HEK293 (cell line): ENCODE data around the gene WDR17.

Experiments
- CTCF ChIA-PET: fragments of 350-600 bp; formaldehyde crosslinking; extraction: SDS; loops from one replicate; lab custom pipeline; 2021; ENCODE audit warnings: antibody characterized with exemption; lab: Yijun Ruan, JAX
- POLR2A ChIA-PET: fragments of 300-600 bp; formaldehyde crosslinking; extraction: SDS; loops from one replicate; lab custom pipeline; 2020; ENCODE audit warnings: antibody characterized with exemption, inconsistent platforms; lab: Yijun Ruan, JAX
- H3K27ac ChIP-seq: fragments of 200-500 bp; sonication (Bioruptor generic); 2 replicates; pipeline ENCODE4 v1.5.1; 2014; ENCODE audit warnings: low read depth, low read length, control low read depth, inconsistent platforms; ENCODE audit errors: extremely low read depth
- H3K36me3 ChIP-seq, 2 experiments: fragments of 200-500 bp in 1 of 2; sonication (Bioruptor generic) in 1 of 2; 1 replicate in 1 of 2; 2 replicates in 1 of 2; pipeline ENCODE4 v1.5.1; 2014 to 2017; ENCODE audit warnings: inconsistent platforms in 2 of 2, low read length in 2 of 2; ENCODE audit not compliant: control insufficient read depth in 2 of 2, insufficient read depth in 1 of 2
- H3K4me1 ChIP-seq: fragments of 200-500 bp; sonication (Bioruptor generic); 2 replicates; pipeline ENCODE4 v1.5.1; 2014; ENCODE audit warnings: mild to moderate bottlenecking, low read length, inconsistent platforms; ENCODE audit not compliant: control insufficient read depth, insufficient read depth
- H3K4me3 ChIP-seq: 2 replicates; pipeline ENCODE4 v1.5.1; 2011; ENCODE audit warnings: low read depth, mild to moderate bottlenecking, control low read depth, low read length, moderate library complexity
- H3K9me3 ChIP-seq: fragments of 200-500 bp; sonication (Bioruptor generic); 2 replicates; pipeline ENCODE4 v1.5.1; 2014; ENCODE audit warnings: low read depth, low read length, inconsistent platforms; ENCODE audit not compliant: control insufficient read depth, insufficient read depth
- BCL11A ChIP-seq: fragments of 450-650 bp; formaldehyde crosslinking; IDR thresholded peaks from 2 replicates; pipeline ENCODE4 v1.5.1; 2016; ENCODE audit warnings: low read depth, missing biosample characterization, missing genetic modification characterization
- GLI4 ChIP-seq: fragments of 450-650 bp; formaldehyde crosslinking; IDR thresholded peaks from 2 replicates; pipeline ENCODE4 v1.5.1; 2016; ENCODE audit warnings: missing biosample characterization, missing genetic modification characterization
- GLIS1 ChIP-seq: fragments of 450-650 bp; formaldehyde crosslinking; IDR thresholded peaks from 2 replicates; pipeline ENCODE4 v1.5.1; 2016; ENCODE audit warnings: missing biosample characterization, missing genetic modification characterization
- KLF10 ChIP-seq: fragments of 450-650 bp; IDR thresholded peaks from 2 replicates; pipeline ENCODE4 v1.5.1; 2018; ENCODE audit warnings: missing biosample characterization, mild to moderate bottlenecking, missing genetic modification characterization
- KLF16 ChIP-seq: fragments of 450-650 bp; formaldehyde crosslinking; IDR thresholded peaks from 2 replicates; pipeline ENCODE4 v1.5.1; 2017; ENCODE audit warnings: missing biosample characterization, missing genetic modification characterization
- SP3 ChIP-seq: fragments of 450-650 bp; formaldehyde crosslinking; IDR thresholded peaks from 2 replicates; pipeline ENCODE4 v1.5.1; 2016; ENCODE audit warnings: missing biosample characterization, missing genetic modification characterization
- ZBTB17 ChIP-seq: fragments of 450-650 bp; formaldehyde crosslinking; IDR thresholded peaks from 2 replicates; pipeline ENCODE4 v1.5.1; 2016; ENCODE audit warnings: missing biosample characterization, missing genetic modification characterization
- ZBTB8A ChIP-seq: fragments of 450-650 bp; formaldehyde crosslinking; IDR thresholded peaks from 2 replicates; pipeline ENCODE4 v1.5.1; 2016; ENCODE audit warnings: missing biosample characterization, missing genetic modification characterization
- ZNF10 ChIP-seq: fragments of 450-650 bp; formaldehyde crosslinking; IDR thresholded peaks from 2 replicates; pipeline ENCODE4 v1.5.1; 2017; ENCODE audit warnings: missing biosample characterization, missing genetic modification characterization
- ZNF223 ChIP-seq: fragments of 450-650 bp; formaldehyde crosslinking; IDR thresholded peaks from 2 replicates; pipeline ENCODE4 v1.5.1; 2016; ENCODE audit warnings: missing biosample characterization, missing genetic modification characterization
- ZNF521 ChIP-seq: fragments of 450-650 bp; formaldehyde crosslinking; IDR thresholded peaks from 2 replicates; pipeline ENCODE4 v1.5.1; 2017; ENCODE audit warnings: missing biosample characterization, mild to moderate bottlenecking, missing genetic modification characterization
- ZNF585B ChIP-seq: fragments of 450-650 bp; formaldehyde crosslinking; IDR thresholded peaks from 2 replicates; pipeline ENCODE4 v1.5.1; 2016; ENCODE audit warnings: missing biosample characterization, missing genetic modification characterization
- ZNF610 ChIP-seq: fragments of 450-650 bp; formaldehyde crosslinking; IDR thresholded peaks from 2 replicates; pipeline ENCODE4 v1.5.1; 2016; ENCODE audit warnings: missing biosample characterization, missing genetic modification characterization, borderline replicate concordance
- ZNF670 ChIP-seq: fragments of 450-650 bp; formaldehyde crosslinking; IDR thresholded peaks from 2 replicates; pipeline ENCODE4 v1.5.1; 2016; ENCODE audit warnings: missing biosample characterization, missing genetic modification characterization, low read depth
- ZNF677 ChIP-seq: fragments of 450-650 bp; IDR thresholded peaks from 2 replicates; pipeline ENCODE4 v1.5.0; 2018; ENCODE audit warnings: missing biosample characterization, mild to moderate bottlenecking, missing genetic modification characterization, moderate library complexity
- ZNF701 ChIP-seq: fragments of 450-650 bp; formaldehyde crosslinking; IDR thresholded peaks from 2 replicates; pipeline ENCODE4 v1.5.1; 2016; ENCODE audit warnings: missing biosample characterization, missing genetic modification characterization
- ZNF843 ChIP-seq: fragments of 450-650 bp; formaldehyde crosslinking; IDR thresholded peaks from 2 replicates; pipeline ENCODE4 v1.5.1; 2016; ENCODE audit warnings: missing biosample characterization, missing genetic modification characterization
- TF ChIP-seq, protein P1 (sequence below): fragments of 450-650 bp; formaldehyde crosslinking; IDR thresholded peaks from 2 replicates; pipeline ENCODE4 v1.5.1; 2017; ENCODE audit warnings: missing biosample characterization, missing genetic modification characterization
- TF ChIP-seq, protein P2 (sequence below): fragments of 450-650 bp; formaldehyde crosslinking; IDR thresholded peaks from 2 replicates; pipeline ENCODE4 v1.5.1; 2016; ENCODE audit warnings: missing biosample characterization, missing genetic modification characterization
- TF ChIP-seq, protein P3 (sequence below): fragments of 450-650 bp; formaldehyde crosslinking; conservative IDR thresholded peaks from 2 replicates; pipeline ENCODE4 v1.5.1; 2016; ENCODE audit warnings: low read depth, missing biosample characterization, missing genetic modification characterization
- TF ChIP-seq, protein P4 (sequence below): fragments of 450-650 bp; formaldehyde crosslinking; IDR thresholded peaks from 2 replicates; pipeline ENCODE4 v1.5.1; 2016; ENCODE audit warnings: missing biosample characterization, missing genetic modification characterization
- TF ChIP-seq, protein P5 (sequence below): fragments of 450-650 bp; formaldehyde crosslinking; IDR thresholded peaks from 2 replicates; pipeline ENCODE4 v1.5.1; 2016; ENCODE audit warnings: missing biosample characterization, missing genetic modification characterization, borderline replicate concordance

WDR17 gene

DNA sequence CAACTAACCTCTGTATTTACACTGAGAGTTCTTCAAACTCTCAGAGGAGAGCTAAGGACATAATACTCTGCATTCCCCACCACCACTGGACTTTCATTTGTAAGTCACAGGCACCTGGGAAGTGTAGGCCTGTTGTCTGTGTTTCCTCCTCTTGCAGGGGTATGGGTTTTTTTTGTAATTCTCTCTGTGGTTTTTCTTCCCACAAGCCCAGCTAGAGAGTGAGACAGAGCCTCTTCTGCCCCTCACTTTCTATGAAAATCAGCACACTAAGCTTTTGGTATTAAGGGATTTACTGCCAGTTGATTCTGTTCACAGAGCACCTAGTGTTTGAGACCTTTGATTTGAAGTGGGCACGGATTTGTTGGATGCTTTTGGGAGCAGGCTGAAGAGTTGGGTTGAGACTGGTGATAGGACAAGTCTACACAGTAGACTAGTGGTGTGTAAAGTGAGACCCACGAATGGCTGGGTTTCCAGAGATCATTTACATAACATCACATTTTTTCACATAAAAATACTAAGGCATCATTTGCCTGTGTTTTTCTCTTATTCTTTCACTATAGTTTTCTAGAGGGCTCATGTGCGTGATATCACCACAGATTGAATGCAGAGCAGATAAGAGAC, 28.9 kb upstream of the WDR17 start:
- H3K27ac ChIP-seq: no peak overlapping the region
- TF ChIP-seq SP3 (no peak), KLF10 (no peak), KLF16 (no peak), ZNF610 (tag by site-specific recombination) (no peak), ZNF670 (no peak), GLIS1 (tag by site-specific recombination) (no peak), ZNF677 (tag by site-specific recombination) (no peak), ZNF223 (tag by site-specific recombination) (no peak), ZNF521 (tag by site-specific recombination) (no peak), ZBTB8A (tag by site-specific recombination) (no peak)
- TF ChIP-seq, protein P1, sequence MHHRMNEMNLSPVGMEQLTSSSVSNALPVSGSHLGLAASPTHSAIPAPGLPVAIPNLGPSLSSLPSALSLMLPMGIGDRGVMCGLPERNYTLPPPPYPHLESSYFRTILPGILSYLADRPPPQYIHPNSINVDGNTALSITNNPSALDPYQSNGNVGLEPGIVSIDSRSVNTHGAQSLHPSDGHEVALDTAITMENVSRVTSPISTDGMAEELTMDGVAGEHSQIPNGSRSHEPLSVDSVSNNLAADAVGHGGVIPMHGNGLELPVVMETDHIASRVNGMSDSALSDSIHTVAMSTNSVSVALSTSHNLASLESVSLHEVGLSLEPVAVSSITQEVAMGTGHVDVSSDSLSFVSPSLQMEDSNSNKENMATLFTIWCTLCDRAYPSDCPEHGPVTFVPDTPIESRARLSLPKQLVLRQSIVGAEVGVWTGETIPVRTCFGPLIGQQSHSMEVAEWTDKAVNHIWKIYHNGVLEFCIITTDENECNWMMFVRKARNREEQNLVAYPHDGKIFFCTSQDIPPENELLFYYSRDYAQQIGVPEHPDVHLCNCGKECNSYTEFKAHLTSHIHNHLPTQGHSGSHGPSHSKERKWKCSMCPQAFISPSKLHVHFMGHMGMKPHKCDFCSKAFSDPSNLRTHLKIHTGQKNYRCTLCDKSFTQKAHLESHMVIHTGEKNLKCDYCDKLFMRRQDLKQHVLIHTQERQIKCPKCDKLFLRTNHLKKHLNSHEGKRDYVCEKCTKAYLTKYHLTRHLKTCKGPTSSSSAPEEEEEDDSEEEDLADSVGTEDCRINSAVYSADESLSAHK: no peak
- TF ChIP-seq, protein P2, sequence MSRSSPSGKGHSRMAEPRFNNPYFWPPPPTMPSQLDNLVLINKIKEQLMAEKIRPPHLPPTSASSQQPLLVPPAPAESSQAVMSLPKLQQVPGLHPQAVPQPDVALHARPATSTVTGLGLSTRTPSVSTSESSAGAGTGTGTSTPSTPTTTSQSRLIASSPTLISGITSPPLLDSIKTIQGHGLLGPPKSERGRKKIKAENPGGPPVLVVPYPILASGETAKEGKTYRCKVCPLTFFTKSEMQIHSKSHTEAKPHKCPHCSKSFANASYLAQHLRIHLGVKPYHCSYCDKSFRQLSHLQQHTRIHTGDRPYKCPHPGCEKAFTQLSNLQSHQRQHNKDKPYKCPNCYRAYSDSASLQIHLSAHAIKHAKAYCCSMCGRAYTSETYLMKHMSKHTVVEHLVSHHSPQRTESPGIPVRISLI (tag by site-specific recombination): no peak
- ChIA-PET POLR2A (no interaction called here), CTCF (interaction anchor here (0.7 to 2.6 kb wide), 2 partner anchors 88 to 304 kb away, joined by 3 to 18 read pairs; no protein-coding TSS in a partner anchor)
- no peak overlapping the region for H3K4me3 ChIP-seq
- no peaks in the 10 kb centered on the region for H3K36me3 ChIP-seq
- no peaks in the 10 kb centered on the region for H3K4me1 ChIP-seq
- no peaks in the 10 kb centered on the region for H3K9me3 ChIP-seq

DNA sequence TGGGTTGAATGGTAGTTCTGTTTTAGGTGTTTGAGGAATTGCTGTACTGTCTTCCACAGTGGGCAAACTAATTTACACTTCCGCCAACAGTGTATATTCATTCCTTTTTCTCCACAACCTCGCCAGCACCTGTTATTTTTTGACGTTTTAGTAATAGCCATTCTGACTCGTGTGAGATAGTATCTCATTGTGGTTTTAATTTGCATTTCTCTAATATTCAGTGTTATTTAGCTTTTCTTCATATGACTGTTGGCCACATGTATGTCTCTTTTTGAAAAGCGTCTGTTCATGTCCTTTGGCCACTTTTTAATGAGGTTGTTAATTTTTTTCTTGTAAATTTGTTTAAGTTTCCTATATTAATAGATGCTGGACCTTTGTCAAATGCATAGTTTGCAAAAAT, 26.9 kb upstream of the WDR17 start:
- H3K9me3 ChIP-seq: no peaks in the 10 kb centered on the region
- POLR2A ChIA-PET: no interaction called here
- no peaks in the 10 kb centered on the region for H3K4me1 ChIP-seq
- no peak overlapping the region for H3K4me3 ChIP-seq
- H3K27ac ChIP-seq: no peak overlapping the region
- CTCF ChIA-PET: interaction anchor here (0.6 kb wide), 1 partner anchor 302 kb away, joined by 3 read pairs; no protein-coding TSS in a partner anchor
- H3K36me3 ChIP-seq: no peaks in the 10 kb centered on the region
- TF ChIP-seq ZNF610 (tag by site-specific recombination): no peak
- no peak for TF ChIP-seq GLI4 (tag by site-specific recombination)
- no peak for TF ChIP-seq ZNF843
- TF ChIP-seq BCL11A: no peak
- TF ChIP-seq ZNF701 (tag by site-specific recombination): no peak
- TF ChIP-seq ZNF10 (tag by site-specific recombination): no peak
- TF ChIP-seq, protein P3, sequence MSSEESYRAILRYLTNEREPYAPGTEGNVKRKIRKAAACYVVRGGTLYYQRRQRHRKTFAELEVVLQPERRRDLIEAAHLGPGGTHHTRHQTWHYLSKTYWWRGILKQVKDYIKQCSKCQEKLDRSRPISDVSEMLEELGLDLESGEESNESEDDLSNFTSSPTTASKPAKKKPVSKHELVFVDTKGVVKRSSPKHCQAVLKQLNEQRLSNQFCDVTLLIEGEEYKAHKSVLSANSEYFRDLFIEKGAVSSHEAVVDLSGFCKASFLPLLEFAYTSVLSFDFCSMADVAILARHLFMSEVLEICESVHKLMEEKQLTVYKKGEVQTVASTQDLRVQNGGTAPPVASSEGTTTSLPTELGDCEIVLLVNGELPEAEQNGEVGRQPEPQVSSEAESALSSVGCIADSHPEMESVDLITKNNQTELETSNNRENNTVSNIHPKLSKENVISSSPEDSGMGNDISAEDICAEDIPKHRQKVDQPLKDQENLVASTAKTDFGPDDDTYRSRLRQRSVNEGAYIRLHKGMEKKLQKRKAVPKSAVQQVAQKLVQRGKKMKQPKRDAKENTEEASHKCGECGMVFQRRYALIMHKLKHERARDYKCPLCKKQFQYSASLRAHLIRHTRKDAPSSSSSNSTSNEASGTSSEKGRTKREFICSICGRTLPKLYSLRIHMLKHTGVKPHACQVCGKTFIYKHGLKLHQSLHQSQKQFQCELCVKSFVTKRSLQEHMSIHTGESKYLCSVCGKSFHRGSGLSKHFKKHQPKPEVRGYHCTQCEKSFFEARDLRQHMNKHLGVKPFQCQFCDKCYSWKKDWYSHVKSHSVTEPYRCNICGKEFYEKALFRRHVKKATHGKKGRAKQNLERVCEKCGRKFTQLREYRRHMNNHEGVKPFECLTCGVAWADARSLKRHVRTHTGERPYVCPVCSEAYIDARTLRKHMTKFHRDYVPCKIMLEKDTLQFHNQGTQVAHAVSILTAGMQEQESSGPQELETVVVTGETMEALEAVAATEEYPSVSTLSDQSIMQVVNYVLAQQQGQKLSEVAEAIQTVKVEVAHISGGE: no peak
- TF ChIP-seq, protein P4, sequence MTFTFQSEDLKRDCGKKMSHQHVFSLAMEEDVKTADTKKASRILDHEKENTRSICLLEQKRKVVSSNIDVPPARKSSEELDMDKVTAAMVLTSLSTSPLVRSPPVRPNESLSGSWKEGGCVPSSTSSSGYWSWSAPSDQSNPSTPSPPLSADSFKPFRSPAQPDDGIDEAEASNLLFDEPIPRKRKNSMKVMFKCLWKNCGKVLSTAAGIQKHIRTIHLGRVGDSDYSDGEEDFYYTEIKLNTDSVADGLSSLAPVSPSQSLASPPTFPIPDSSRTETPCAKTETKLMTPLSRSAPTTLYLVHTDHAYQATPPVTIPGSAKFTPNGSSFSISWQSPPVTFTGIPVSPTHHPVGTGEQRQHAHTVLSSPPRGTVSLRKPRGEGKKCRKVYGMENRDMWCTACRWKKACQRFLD (tag by site-specific recombination): no peak
- TF ChIP-seq, protein P5, sequence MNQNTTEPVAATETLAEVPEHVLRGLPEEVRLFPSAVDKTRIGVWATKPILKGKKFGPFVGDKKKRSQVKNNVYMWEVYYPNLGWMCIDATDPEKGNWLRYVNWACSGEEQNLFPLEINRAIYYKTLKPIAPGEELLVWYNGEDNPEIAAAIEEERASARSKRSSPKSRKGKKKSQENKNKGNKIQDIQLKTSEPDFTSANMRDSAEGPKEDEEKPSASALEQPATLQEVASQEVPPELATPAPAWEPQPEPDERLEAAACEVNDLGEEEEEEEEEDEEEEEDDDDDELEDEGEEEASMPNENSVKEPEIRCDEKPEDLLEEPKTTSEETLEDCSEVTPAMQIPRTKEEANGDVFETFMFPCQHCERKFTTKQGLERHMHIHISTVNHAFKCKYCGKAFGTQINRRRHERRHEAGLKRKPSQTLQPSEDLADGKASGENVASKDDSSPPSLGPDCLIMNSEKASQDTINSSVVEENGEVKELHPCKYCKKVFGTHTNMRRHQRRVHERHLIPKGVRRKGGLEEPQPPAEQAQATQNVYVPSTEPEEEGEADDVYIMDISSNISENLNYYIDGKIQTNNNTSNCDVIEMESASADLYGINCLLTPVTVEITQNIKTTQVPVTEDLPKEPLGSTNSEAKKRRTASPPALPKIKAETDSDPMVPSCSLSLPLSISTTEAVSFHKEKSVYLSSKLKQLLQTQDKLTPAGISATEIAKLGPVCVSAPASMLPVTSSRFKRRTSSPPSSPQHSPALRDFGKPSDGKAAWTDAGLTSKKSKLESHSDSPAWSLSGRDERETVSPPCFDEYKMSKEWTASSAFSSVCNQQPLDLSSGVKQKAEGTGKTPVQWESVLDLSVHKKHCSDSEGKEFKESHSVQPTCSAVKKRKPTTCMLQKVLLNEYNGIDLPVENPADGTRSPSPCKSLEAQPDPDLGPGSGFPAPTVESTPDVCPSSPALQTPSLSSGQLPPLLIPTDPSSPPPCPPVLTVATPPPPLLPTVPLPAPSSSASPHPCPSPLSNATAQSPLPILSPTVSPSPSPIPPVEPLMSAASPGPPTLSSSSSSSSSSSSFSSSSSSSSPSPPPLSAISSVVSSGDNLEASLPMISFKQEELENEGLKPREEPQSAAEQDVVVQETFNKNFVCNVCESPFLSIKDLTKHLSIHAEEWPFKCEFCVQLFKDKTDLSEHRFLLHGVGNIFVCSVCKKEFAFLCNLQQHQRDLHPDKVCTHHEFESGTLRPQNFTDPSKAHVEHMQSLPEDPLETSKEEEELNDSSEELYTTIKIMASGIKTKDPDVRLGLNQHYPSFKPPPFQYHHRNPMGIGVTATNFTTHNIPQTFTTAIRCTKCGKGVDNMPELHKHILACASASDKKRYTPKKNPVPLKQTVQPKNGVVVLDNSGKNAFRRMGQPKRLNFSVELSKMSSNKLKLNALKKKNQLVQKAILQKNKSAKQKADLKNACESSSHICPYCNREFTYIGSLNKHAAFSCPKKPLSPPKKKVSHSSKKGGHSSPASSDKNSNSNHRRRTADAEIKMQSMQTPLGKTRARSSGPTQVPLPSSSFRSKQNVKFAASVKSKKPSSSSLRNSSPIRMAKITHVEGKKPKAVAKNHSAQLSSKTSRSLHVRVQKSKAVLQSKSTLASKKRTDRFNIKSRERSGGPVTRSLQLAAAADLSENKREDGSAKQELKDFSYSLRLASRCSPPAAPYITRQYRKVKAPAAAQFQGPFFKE: no peak
- no peak for TF ChIP-seq ZBTB17 (tag by site-specific recombination)
- no peak for TF ChIP-seq ZNF585B (tag by site-specific recombination)
